HG03025 (cell line): ENCODE results near the gene IRS2.

Experiments used
- ATAC-seq: cut with Tn5 transposase; IDR thresholded peaks from one replicate; pipeline ENCODE4 v1.9.1; 2021; ENCODE audit warnings: mild to moderate bottlenecking, moderate library complexity; ENCODE audit not compliant: unreplicated experiment, low FRiP score

Gene IRS2

GRCh38 chr13:109782823-109783431 is 3.5 kb downstream of the IRS2 start:
- no peak for ATAC-seq

- no peak for ATAC-seq
Measured at GRCh38 chr13:109782066-109782822, 4.1 kb downstream of the IRS2 start.

GRCh38 chr13:109781384-109782065 is 4.9 kb downstream of the IRS2 start:
- ATAC-seq = no peak

GRCh38 chr13:109780845-109781383 is 5.5 kb downstream of the IRS2 start:
- no peak for ATAC-seq

GRCh38 chr13:109779876-109780510 is 6.4 kb downstream of the IRS2 start:
- ATAC-seq = no peak

GRCh38 chr13:109779074-109779473 is 7.3 kb downstream of the IRS2 start:
- ATAC-seq = no peak

GRCh38 chr13:109778102-109778542 is 8.3 kb downstream of the IRS2 start:
- ATAC-seq = no peak

GRCh38 chr13:109776575-109776974 is 9.8 kb downstream of the IRS2 start:
- no peak for ATAC-seq

- ATAC-seq = no peak
Measured at GRCh38 chr13:109773786-109774185, 12.6 kb downstream of the IRS2 start.

- ATAC-seq = no peak
Measured at GRCh38 chr13:109773276-109773675, 13.1 kb downstream of the IRS2 start.

- no peak for ATAC-seq
Measured at GRCh38 chr13:109771926-109772325, 14.5 kb downstream of the IRS2 start.

GRCh38 chr13:109770436-109770835 is 15.9 kb downstream of the IRS2 start:
- ATAC-seq = no peak

- no peak for ATAC-seq
Measured at GRCh38 chr13:109769921-109770320, 16.5 kb downstream of the IRS2 start.

GRCh38 chr13:109769275-109769674 is 17.1 kb downstream of the IRS2 start:
- no peak for ATAC-seq

GRCh38 chr13:109768616-109769015 is 17.8 kb downstream of the IRS2 start:
- ATAC-seq = no peak

GRCh38 chr13:109768176-109768575 is 18.2 kb downstream of the IRS2 start:
- no peak for ATAC-seq

- ATAC-seq = no peak
Measured at GRCh38 chr13:109767023-109767422, 19.4 kb downstream of the IRS2 start.

- no peak for ATAC-seq
Measured at GRCh38 chr13:109764470-109765291, 21.7 kb downstream of the IRS2 start.

- no peak for ATAC-seq
Measured at GRCh38 chr13:109764045-109764444, 22.3 kb downstream of the IRS2 start.

- no peak for ATAC-seq
Measured at GRCh38 chr13:109762791-109763190, 23.6 kb downstream of the IRS2 start.
